Suprapubic skin (tissue), 3 donors: Measurements from ENCODE around the gene MB21D2.

Source experiments
- CTCF ChIP-seq, 2 donors: fragments of 200-600 bp in 1 of 2; fragments of 450-650 bp in 1 of 2; sonication (generic) in 1 of 2; IDR thresholded peaks; one replicate each; pipeline ENCODE4 v1.5.1; 2016 to 2019; ENCODE audit warnings: antibody characterized with exemption in 2 of 2, mild to moderate bottlenecking in 1 of 2, moderate library complexity in 1 of 2
- EP300 ChIP-seq: sonication (generic); formaldehyde crosslinking; IDR thresholded peaks from one replicate; pipeline ENCODE4 v1.6.1; 2017; ENCODE audit warnings: antibody characterized with exemption
- POLR2A ChIP-seq, 2 donors: fragments of 450-650 bp; IDR thresholded peaks; one replicate each; pipeline ENCODE4 v1.6.1; 2017; ENCODE audit warnings: antibody characterized with exemption in 2 of 2, mild to moderate bottlenecking in 2 of 2, moderate library complexity in 2 of 2

- TF ChIP-seq CTCF (IDR thresholded peaks at IDR 0.05) = no peak
- TF ChIP-seq EP300 = no peak
- no peak for TF ChIP-seq POLR2A (IDR thresholded peaks at IDR 0.05)
These were observed 69.1 kb downstream of the MB21D2 start for GRCh38 chr3:192848371-192849233.
